HAP-1 (cell line): ENCODE results near the gene NPTXR.

Source experiments
- DNase-seq, 2 experiments: peaks; one replicate each; pipeline ENCODE4 v3.0.0-alpha.2; 2016 to 2020; ENCODE audit warnings: low spot score in 2 of 2
- H3K27me3 ChIP-seq: fragments of 250-450 bp; sonication (Bioruptor Pico); 2 replicates; pipeline ENCODE4 v1.5.1; 2020; ENCODE audit warnings: low read depth, mild to moderate bottlenecking, moderate library complexity
- H3K36me3 ChIP-seq: fragments of 250-450 bp; sonication (Bioruptor Pico); replicated peaks from 2 replicates; pipeline ENCODE4 v1.5.1; 2020; ENCODE audit warnings: mild to moderate bottlenecking
- H3K4me1 ChIP-seq: fragments of 250-450 bp; sonication (Bioruptor Pico); 2 replicates; pipeline ENCODE4 v1.5.1; 2020; ENCODE audit warnings: mild to moderate bottlenecking
- H3K4me3 ChIP-seq: fragments of 250-450 bp; sonication (Bioruptor Pico); 2 replicates; pipeline ENCODE4 v1.5.1; 2020; ENCODE audit warnings: mild to moderate bottlenecking, moderate library complexity
- H3K9me3 ChIP-seq: fragments of 250-450 bp; sonication (Bioruptor Pico); 2 replicates; pipeline ENCODE4 v1.5.1; 2020; ENCODE audit warnings: mild to moderate bottlenecking, moderate library complexity
- in situ Hi-C: fragments of 300-500 bp; cut with MboI; formaldehyde crosslinking; loops from 3 replicates; pipeline ENCODE4 v1.14.3; 2020; ENCODE audit warnings: low sequenced_read_pairs, inconsistent platforms, mixed read lengths

The NPTXR gene

DNA sequence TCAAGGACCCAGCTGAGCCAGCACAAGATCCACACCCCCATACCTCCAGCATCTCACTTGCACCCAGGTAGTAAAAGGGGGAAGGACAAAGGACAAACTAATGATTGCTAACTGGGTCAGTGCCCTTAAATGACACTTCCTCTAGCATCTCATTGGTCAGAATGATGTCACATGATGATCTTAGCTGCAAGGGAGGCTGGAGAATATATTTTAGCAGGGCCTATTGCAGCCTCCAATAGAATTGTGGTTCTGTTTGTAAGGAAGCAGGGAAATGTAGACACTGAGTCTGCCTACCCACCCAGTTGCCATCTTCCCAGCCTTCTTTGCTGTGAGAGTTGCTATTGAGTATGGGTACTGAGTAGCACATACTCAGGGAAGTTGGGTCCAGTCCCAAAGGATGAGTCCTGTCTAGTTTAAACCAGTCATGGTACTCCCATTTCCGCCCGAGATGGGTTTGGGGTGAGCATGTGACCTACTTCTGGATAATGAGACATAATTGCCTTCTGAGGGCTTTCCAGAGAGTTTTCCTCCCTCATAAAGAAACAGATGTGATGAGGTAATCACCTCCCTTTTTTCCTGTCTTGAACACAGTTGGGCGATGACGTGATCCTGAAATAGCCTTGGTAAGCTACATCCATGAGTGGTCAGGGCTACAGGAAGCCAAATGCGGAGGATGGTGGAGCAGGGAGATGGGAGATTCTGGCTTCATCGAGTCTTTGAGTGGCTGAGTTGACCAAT, 44.4 kb downstream of the NPTXR start:
- in situ Hi-C loops: no loop called here
- H3K27me3 ChIP-seq: peaks cover 23% of the 10 kb centered on the region
- H3K36me3 ChIP-seq: no peaks in the 10 kb centered on the region
- no peak overlapping the region for H3K4me3 ChIP-seq
- DNase-seq: no peak
- H3K4me1 ChIP-seq: no peaks in the 10 kb centered on the region
- peaks cover 2% of the 10 kb centered on the region; the same call in 1 of the 2 replicates for H3K9me3 ChIP-seq

GRCh38 chr22:38798496-38798895, 45.3 kb downstream of the NPTXR start:
- DNase-seq: no peak
- Histone ChIP-seq H3K4me1 (peaks cover 3% of the 10 kb centered on the region; the same call in 1 of the 2 replicates), H3K27me3 (peaks cover 23% of the 10 kb centered on the region), H3K4me3 (no peak overlapping the region), H3K9me3 (peaks cover 2% of the 10 kb centered on the region; the same call in 1 of the 2 replicates), H3K36me3 (no peaks in the 10 kb centered on the region)
- in situ Hi-C loops: no loop called here

DNA sequence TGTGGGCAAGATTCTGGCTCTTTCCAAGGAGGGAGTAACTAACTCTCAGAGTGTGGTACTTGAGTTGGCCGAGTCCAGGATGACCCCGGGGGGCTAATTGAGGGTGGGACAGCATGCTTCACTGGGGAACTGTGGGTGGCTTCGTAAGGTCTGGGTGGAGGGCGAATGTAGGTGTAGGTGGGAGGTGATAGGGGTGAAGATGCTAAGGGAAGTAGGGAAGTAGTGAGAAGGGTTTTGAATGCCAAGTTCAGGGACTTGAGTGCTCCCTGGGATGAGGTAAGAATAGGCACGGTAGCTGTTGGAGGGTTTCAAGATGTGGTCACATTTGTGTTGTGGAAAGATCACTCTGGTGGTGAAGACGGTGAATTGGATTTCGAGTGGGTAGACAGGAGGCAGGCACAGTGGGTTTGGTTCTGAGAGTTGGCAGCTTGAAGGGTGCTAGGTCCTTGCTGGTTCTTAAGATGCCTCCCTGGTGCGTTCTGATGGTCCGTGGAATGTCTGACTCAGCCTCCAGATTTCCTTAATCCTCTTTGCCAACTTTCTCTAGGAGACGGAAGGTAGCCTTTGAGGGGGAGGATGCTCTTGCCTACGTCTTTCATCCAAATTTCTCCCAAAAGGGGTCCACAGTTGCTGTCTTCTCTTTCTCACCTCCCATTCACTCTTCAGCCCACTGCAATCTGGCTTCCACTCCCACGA, 47.4 kb downstream of the NPTXR start:
- H3K4me1 ChIP-seq: peaks cover 6% of the 10 kb centered on the region
- H3K4me3 ChIP-seq: no peak overlapping the region
- no peaks in the 10 kb centered on the region for H3K36me3 ChIP-seq
- in situ Hi-C loops: no loop called here
- H3K9me3 ChIP-seq: peaks cover 2% of the 10 kb centered on the region; the same call in 1 of the 2 replicates
- H3K27me3 ChIP-seq: peaks cover 19% of the 10 kb centered on the region
- DNase-seq: no peak

- Histone ChIP-seq H3K36me3 (no peaks in the 10 kb centered on the region), H3K9me3 (peaks cover 2% of the 10 kb centered on the region; the same call in 1 of the 2 replicates), H3K27me3 (peaks cover 13% of the 10 kb centered on the region), H3K4me3 (no peak overlapping the region), H3K4me1 (peaks cover 6% of the 10 kb centered on the region)
- DNase-seq: no peak
- in situ Hi-C loops: no loop called here
Observed at GRCh38 chr22:38795569-38795968, 48.3 kb downstream of the NPTXR start.

DNA sequence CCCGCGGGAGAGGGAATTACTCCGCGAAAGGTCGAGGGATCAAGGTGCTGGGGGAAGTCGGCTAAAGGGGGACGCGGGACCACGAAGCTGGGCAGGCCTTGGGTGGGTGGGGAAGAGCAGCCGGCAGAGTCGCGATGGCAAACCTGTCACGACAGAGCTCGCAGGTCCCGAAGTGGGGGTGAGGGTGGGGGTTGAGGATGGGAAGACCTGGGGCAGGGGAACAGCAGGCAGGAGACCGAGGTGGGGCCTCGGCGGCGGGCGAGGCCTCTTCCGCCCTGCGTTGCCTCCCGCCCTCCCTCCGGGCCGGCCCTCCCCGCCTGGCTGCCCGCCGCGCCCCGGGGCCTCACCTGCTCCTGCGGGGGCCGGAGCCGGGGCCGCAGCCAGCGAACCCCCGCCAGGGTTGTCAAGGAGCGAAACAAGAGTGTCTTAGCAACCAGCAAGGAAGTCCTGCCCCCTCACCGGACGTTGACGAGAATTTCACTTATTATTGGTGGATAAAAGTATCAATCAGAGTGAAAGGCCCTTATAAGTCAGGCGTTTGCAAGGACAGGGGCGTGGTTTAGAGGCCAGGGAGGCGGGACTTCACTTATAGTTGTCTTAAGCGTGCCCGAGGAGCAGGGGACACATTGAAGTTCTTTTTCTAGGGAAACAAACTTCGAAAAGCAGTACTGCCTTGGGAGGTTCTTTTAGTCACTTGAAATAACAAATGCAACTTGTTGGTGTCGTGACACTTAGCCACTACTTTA, 49.9 kb downstream of the NPTXR start, which contains the start of gene DNAL4:
DNAL4 (minus strand) TSS at position 423 of the 746 bp plus-strand sequence. CDS start 11,412 bp downstream, outside the sequence.
- in situ Hi-C loops: no loop called here
- no peaks in the 10 kb centered on the region for H3K36me3 ChIP-seq
- H3K27me3 ChIP-seq: peaks cover 9% of the 10 kb centered on the region; the same call in 1 of the 2 replicates
- H3K4me1 ChIP-seq: peaks cover 6% of the 10 kb centered on the region
- peak; percentile 95 to 96 for DNase-seq
- no peaks in the 10 kb centered on the region for H3K9me3 ChIP-seq
- peak within 1 kb of the TSS; percentile 53 for H3K4me3 ChIP-seq

DNA sequence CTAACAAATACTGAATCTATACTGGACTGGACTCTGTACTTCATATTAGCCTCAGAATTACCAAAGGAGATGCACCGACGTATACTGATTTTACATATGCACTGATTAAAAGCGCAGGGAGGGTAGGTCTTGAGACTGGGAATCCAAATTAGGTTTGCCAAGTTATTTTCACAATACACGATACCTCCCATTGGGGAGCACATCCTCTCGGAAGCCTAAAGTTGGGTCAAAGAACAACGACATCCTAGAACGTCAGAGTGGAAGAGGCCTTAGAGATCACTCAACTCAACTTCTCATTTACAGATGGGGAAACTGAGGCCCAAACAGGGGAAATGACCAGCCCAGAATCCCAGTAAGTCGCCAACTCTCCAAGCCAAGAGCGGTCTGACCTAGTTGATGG, 50.5 kb downstream of the NPTXR start:
- Histone ChIP-seq H3K4me1 (peaks cover 6% of the 10 kb centered on the region), H3K4me3 (peak overlapping the region; percentile 53), H3K9me3 (no peaks in the 10 kb centered on the region), H3K36me3 (no peaks in the 10 kb centered on the region), H3K27me3 (peaks cover 9% of the 10 kb centered on the region; the same call in 1 of the 2 replicates)
- no peak for DNase-seq
- in situ Hi-C loops: no loop called here

- no peak for DNase-seq
- Histone ChIP-seq H3K36me3 (no peaks in the 10 kb centered on the region), H3K27me3 (peaks cover 9% of the 10 kb centered on the region; the same call in 1 of the 2 replicates), H3K4me1 (peaks cover 6% of the 10 kb centered on the region), H3K9me3 (no peaks in the 10 kb centered on the region), H3K4me3 (no peak overlapping the region; the same call in 1 of the 2 replicates)
- in situ Hi-C loops: no loop called here
Observed at GRCh38 chr22:38792833-38793232, 51.0 kb downstream of the NPTXR start.

- H3K27me3 ChIP-seq: no peaks in the 10 kb centered on the region
- in situ Hi-C loops: no loop called here
Observed at GRCh38 chr22:38789606-38790005, 54.2 kb downstream of the NPTXR start.

DNA sequence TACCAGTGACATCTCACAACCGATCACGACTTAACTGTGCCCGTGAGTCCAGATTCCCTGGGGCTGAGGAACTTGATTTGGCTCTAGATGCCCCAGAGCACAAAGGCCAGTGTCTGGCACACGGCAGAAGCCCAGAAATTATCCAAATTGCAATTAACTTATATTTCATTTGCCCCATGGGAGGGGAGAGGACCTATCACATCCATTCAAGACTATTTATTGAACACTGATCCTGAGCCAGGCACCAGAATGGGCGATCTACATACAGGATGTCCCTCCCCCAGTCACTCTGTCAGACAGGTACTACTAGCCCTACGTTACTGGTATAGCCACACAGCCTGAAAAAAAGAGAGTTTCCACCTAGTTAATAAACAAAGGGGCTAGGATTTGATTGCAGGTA, 55.0 kb downstream of the NPTXR start:
- no peaks in the 10 kb centered on the region for H3K9me3 ChIP-seq
- no peak overlapping the region for H3K4me3 ChIP-seq
- H3K4me1 ChIP-seq: peaks cover 4% of the 10 kb centered on the region; the same call in 1 of the 2 replicates
- in situ Hi-C loops: no loop called here
- H3K27me3 ChIP-seq: no peaks in the 10 kb centered on the region
- no peaks in the 10 kb centered on the region for H3K36me3 ChIP-seq
- DNase-seq: no peak

More at GRCh38 chr22:38789606-38790005, 54.2 kb downstream of the NPTXR start:
- Histone ChIP-seq H3K4me3 (no peak overlapping the region), H3K36me3 (no peaks in the 10 kb centered on the region), H3K9me3 (no peaks in the 10 kb centered on the region), H3K4me1 (peaks cover 6% of the 10 kb centered on the region)
- DNase-seq: no peak

DNA sequence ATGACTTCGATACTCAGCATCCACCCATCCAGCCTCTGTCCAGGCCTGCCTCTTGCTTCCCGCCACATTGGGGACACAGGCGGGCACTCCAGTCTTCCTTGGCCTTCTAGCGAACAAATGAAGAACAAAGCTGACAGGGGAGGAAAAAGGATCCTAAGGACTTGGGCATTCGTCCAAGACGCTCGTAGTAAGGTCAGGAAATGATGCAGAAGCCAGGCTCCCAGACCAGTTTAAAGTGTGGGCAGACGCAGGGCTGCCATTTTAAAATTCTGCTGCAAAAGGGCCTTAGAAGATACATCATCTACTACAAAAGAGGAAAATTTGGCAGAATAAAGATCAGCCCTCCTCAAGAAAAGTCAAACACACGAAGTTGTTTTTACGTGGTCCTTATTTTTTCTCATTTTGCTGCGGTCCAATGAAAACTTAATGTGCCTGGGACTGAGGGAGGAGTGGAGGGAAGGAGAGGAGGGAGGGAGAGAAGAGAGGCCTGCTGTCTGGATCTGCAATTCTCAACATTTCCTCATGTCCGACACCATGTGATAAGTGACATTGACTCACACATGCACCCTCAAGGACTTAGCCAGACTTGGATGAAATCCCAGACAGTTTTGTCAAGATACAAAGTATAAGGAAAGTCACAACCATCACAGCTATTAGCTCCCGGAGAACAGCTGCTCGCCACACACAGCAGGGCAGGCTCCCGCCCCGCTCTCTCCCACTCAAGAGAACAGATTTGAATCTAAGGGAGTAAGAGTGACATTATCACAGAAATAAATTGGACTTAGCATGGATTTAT, 55.6 kb downstream of the NPTXR start:
- no peaks in the 10 kb centered on the region for H3K9me3 ChIP-seq
- peaks cover 3% of the 10 kb centered on the region; the same call in 1 of the 2 replicates for H3K4me1 ChIP-seq
- DNase-seq: no peak
- no peaks in the 10 kb centered on the region for H3K36me3 ChIP-seq
- in situ Hi-C loops: no loop called here
- H3K27me3 ChIP-seq: no peaks in the 10 kb centered on the region
- H3K4me3 ChIP-seq: no peak overlapping the region

DNA sequence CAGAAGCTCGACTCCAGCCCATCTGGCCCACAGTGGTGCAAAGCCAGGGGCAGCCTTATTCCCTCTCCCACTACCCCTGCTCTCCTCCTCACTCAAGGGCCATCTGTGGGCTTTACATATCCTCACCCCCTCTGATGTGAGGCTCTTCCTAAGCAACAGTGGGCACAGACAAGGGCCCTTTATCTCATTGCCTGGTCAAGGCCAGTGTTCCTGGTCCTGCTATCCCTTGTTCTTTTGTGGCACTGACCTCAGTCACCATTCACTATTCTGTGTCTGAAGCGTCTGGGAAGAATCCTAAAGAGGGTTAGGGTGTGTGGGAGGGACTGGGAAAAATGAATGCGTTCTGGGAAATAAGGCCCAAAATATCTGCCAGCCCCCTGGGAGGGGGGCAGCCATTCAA, 57.2 kb downstream of the NPTXR start:
- no peaks in the 10 kb centered on the region for H3K9me3 ChIP-seq
- H3K4me1 ChIP-seq: no peaks in the 10 kb centered on the region
- in situ Hi-C loops: no loop called here
- H3K27me3 ChIP-seq: no peaks in the 10 kb centered on the region
- no peak for DNase-seq
- H3K4me3 ChIP-seq: no peak overlapping the region
- no peaks in the 10 kb centered on the region for H3K36me3 ChIP-seq

GRCh38 chr22:38784856-38785255, 59.0 kb downstream of the NPTXR start:
- H3K4me3 ChIP-seq: no peak overlapping the region
- in situ Hi-C loops: no loop called here
- no peaks in the 10 kb centered on the region for H3K36me3 ChIP-seq
- DNase-seq: no peak
- no peaks in the 10 kb centered on the region for H3K9me3 ChIP-seq
- no peaks in the 10 kb centered on the region for H3K27me3 ChIP-seq
- H3K4me1 ChIP-seq: no peaks in the 10 kb centered on the region

- no peak overlapping the region for H3K4me3 ChIP-seq
- no peaks in the 10 kb centered on the region for H3K4me1 ChIP-seq
- DNase-seq: no peak
- in situ Hi-C loops: no loop called here
- no peaks in the 10 kb centered on the region for H3K36me3 ChIP-seq
- H3K27me3 ChIP-seq: no peaks in the 10 kb centered on the region
- no peaks in the 10 kb centered on the region for H3K9me3 ChIP-seq
Observed at GRCh38 chr22:38784035-38784434, 59.8 kb downstream of the NPTXR start.
